ENCODE measurements around the gene TUBB8. TPM values are rescaled to one million over a fixed set of nuclear protein-coding genes. Genes with fewer than 3 reads are reported as not detected.
"Not testable (repeated sequence)": the region's sequence is repeated elsewhere in the genome, so short reads cannot be mapped to it uniquely, and the experiment has no call there.

TUBB8 gene
- total and polyA plus RNA-seq, 12 donors = 0.04 TPM; not detected in 11

DNA sequence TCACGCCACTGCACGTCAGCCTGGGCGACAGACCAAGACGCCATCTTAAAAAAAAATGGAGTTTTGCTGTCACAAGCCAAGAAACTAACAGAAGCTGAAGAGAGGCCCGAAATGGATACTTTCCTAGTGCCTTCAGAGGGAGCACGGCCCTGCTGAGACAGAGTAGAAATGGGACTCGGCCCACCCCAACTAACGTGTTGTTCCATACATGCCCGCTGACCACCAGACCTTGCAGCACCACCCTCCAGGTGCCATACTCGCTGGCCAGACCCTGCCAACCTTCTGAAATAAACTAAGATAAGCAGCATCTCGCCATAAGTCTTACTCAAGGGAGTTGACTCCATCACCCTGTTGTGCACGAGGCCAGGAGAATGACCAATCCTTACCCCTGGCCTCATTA is 29.5 kb upstream of the TUBB8 start:
- TF ChIP-seq, protein P1, sequence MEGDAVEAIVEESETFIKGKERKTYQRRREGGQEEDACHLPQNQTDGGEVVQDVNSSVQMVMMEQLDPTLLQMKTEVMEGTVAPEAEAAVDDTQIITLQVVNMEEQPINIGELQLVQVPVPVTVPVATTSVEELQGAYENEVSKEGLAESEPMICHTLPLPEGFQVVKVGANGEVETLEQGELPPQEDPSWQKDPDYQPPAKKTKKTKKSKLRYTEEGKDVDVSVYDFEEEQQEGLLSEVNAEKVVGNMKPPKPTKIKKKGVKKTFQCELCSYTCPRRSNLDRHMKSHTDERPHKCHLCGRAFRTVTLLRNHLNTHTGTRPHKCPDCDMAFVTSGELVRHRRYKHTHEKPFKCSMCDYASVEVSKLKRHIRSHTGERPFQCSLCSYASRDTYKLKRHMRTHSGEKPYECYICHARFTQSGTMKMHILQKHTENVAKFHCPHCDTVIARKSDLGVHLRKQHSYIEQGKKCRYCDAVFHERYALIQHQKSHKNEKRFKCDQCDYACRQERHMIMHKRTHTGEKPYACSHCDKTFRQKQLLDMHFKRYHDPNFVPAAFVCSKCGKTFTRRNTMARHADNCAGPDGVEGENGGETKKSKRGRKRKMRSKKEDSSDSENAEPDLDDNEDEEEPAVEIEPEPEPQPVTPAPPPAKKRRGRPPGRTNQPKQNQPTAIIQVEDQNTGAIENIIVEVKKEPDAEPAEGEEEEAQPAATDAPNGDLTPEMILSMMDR (IDR thresholded peaks at IDR 0.05) = no peak
- no peaks in the 10 kb centered on the region for H3K9me3 ChIP-seq
- no peak for DNase-seq
- no peak overlapping the region for H3K4me3 ChIP-seq
- 90 to 92% methylated on average over 12 of the region's 12 CpGs for WGBS, 2 donors
- no peaks in the 10 kb centered on the region for H3K36me3 ChIP-seq
- no peak overlapping the region for H3K27ac ChIP-seq
- H3K27me3 ChIP-seq = peaks cover 0 to 55% (median 8%) of the 10 kb centered on the region in 7 donors
- intact Hi-C loops (cut with DNase I) = no loop called here
- H3K4me1 ChIP-seq = peaks cover 0 to 14% (median 4%) of the 10 kb centered on the region in 9 donors
- ATAC-seq = no peak

DNA sequence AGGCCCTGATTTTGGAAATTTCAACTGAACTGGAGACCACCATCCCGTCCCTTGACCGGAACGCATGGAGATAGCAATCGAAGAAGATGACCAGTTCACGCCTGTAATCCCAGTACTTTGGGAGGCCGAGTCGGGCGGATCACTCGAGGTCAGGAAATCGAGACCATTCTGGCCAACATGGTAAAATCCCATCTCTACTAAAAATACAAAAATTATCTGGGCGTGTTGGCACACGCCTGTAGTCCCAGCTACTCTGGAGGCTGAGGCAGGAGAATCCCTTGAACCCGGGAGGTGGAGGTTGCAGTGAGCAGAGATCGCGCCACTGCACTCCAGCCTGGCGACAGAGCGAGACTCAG is 25.1 kb upstream of the TUBB8 start:
- ATAC-seq; H3K9me3 ChIP-seq; H3K27ac ChIP-seq; H3K36me3 ChIP-seq; DNase-seq; intact Hi-C loops (cut with DNase I): not testable (repeated sequence)
- 32 to 33% methylated on average over 17 of the region's 17 CpGs for whole genome bisulfite sequencing, 2 donors
- H3K4me1 ChIP-seq = peaks cover 0 to 15% (median 4%) of the 10 kb centered on the region in 9 donors
- peak overlapping the region in 9 of 10 donors; percentile 33 to 69 (median 56) for H3K4me3 ChIP-seq
- H3K27me3 ChIP-seq = peaks cover 0 to 51% (median 5%) of the 10 kb centered on the region in 7 donors

DNA sequence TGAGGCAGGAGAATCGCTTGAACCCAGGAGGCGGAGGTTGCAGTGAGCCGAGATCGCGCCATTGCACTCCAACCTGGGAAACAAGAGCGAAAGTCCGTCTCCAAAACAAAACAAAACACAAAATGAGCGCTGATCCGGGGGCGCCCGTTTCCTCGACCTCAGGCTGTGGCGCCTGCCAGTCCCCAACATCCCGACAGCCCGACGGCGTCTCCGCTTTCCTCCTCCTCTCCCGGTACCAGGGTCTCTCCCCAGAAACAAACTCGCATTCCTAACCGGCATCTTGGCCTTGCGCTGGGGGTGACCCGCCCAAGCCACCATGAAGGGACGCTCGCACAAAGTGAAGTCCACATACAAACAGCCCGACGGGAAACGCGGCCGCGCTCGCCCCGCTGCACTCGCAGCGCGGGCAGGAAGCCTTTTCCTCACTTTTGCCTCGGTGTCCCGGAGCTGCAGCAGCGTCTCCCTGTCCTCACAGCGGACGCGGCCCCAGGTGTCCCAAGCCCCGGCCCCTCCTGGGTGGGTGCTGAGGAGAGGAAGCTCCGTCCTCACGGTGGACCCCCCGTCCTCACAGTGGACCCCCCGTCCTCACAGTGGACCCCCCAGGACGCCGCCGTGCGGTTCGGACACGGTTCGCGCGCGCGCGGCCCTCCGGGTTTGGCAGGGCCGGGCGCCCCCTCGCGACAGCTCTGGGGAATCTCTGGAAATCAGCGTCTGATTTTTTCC is 24.6 kb upstream of the TUBB8 start:
- Histone ChIP-seq H3K4me1 (peaks cover 0 to 15% (median 4%) of the 10 kb centered on the region in 9 donors), H3K27me3 (peaks cover 0 to 51% (median 5%) of the 10 kb centered on the region in 7 donors), H3K4me3 (peak overlapping the region in 9 of 10 donors; percentile 33 to 69 (median 56))
- ATAC-seq (peak; percentile 52 to 72 (median 62)), DNase-seq (peak; percentile 25 to 50)
- H3K27ac ChIP-seq; H3K36me3 ChIP-seq; H3K9me3 ChIP-seq; intact Hi-C loops (cut with DNase I): not testable (repeated sequence)
- TF ChIP-seq, protein P1 (IDR thresholded peaks at IDR 0.05) = peak; percentile 44 to 71 (median 62)
- WGBS, 2 donors = 3 to 6% methylated on average over 61 to 64 of the region's 65 CpGs

DNA sequence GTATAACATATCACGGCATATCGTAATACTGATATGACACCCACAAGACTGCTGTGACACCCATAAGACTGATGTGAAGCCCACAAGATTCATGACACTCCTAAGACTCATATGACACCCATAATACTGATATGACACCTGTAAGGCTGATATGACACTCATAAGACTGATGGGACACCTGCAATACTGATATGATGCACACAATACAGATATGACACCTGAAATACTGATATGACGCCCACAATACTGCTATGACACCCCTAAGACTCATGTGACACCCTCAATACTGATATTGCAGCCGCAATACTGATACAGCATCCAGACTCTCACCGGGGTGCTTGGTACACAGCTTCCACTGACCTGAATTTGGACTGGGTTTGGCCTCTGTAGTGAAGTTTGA is 19.1 kb upstream of the TUBB8 start:
- H3K4me1 ChIP-seq; intact Hi-C loops (cut with DNase I); DNase-seq; H3K27me3 ChIP-seq; H3K27ac ChIP-seq; H3K4me3 ChIP-seq; H3K9me3 ChIP-seq; H3K36me3 ChIP-seq; ATAC-seq: not testable (repeated sequence)
- WGBS, 2 donors = 65 to 74% methylated on average over 5 of the region's 5 CpGs

- 77 to 85% methylated on average over 2 of the region's 2 CpGs for WGBS, 2 donors
- H3K27me3 ChIP-seq; H3K9me3 ChIP-seq; intact Hi-C loops (cut with DNase I); DNase-seq; H3K27ac ChIP-seq; H3K4me3 ChIP-seq; ATAC-seq; H3K36me3 ChIP-seq; H3K4me1 ChIP-seq: not testable (repeated sequence)
Observed at GRCh38 chr10:49926-50325, 830 bp upstream of the TUBB8 start.

GRCh38 chr10:47864-48263 is 1.2 kb downstream of the TUBB8 start:
- H3K9me3 ChIP-seq; H3K27ac ChIP-seq; ATAC-seq; H3K4me1 ChIP-seq; H3K4me3 ChIP-seq; H3K27me3 ChIP-seq; H3K36me3 ChIP-seq; DNase-seq; intact Hi-C loops (cut with DNase I): not testable (repeated sequence)
- 85 to 90% methylated on average over 15 to 16 of the region's 16 CpGs for WGBS, 2 donors

DNA sequence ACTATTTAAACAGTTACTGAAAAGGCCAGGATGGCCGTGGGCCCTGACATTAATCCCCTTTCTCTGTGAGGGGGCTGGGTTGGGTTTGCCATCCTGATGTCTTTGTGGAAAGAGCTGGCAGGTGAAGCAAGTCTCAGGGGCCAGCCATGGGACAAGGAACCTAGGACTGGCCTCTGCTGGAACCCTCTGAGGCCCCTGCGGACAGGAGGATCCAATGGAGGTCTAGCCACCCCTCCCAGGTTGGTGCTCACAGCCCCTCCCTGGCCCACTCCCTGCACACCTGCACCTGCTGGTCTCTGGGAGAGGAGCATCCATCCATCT is 35.8 kb downstream of the TUBB8 start:
- H3K36me3 ChIP-seq; H3K9me3 ChIP-seq; intact Hi-C loops (cut with DNase I); H3K27me3 ChIP-seq; H3K4me1 ChIP-seq; H3K27ac ChIP-seq; H3K4me3 ChIP-seq; DNase-seq: not testable (repeated sequence)
- WGBS, 2 donors = 68 to 69% methylated on average over 1 of the region's 2 CpGs
- ATAC-seq = peak in 2 of 8 donors; percentile 25 to 53

GRCh38 chr10:12444-13314 is 36.4 kb downstream of the TUBB8 start:
- 85 to 92% methylated on average over 3 of the region's 15 CpGs for WGBS, 2 donors
- peak in 6 of 8 donors; percentile 7 to 85 (median 38) for ATAC-seq
- intact Hi-C loops (cut with DNase I); H3K27ac ChIP-seq; DNase-seq; H3K27me3 ChIP-seq; H3K36me3 ChIP-seq; H3K4me3 ChIP-seq; H3K4me1 ChIP-seq; H3K9me3 ChIP-seq: not testable (repeated sequence)

GRCh38 chr10:11260-11659 is 37.8 kb downstream of the TUBB8 start:
- H3K27me3 ChIP-seq; H3K36me3 ChIP-seq; H3K4me3 ChIP-seq; H3K4me1 ChIP-seq; H3K9me3 ChIP-seq; intact Hi-C loops (cut with DNase I); H3K27ac ChIP-seq: not testable (repeated sequence)
- DNase-seq (peak in 1 of 2 donors; percentile 33), ATAC-seq (peak in 2 of 8 donors; percentile 13 to 63)
- 58 to 63% methylated on average over 18 to 19 of the region's 33 CpGs for WGBS, 2 donors
